Endothelial cell of umbilical vein (primary cell): Measurements from ENCODE around the gene PARD3B. TPM values are rescaled to one million over a fixed set of nuclear protein-coding genes. Genes with fewer than 3 reads are reported as not detected.

Experiments used
- BruUV-seq: library from RNA; stranded (reverse); fragments of 400-500 nt; replicated peaks from 2 replicates; lab custom pipeline; 2021; lab: Mats Ljungman, UMichigan
- CTCF ChIA-PET: fragments of 300-600, 350-600 bp; sonication (Branson Sonifier 250); formaldehyde crosslinking; loops from one replicate; lab custom pipeline; 2021; ENCODE audit warnings: antibody characterized with exemption, inconsistent platforms; lab: Charles Lee
- POLR2A ChIA-PET: fragments of 300-600, 350-600 bp; sonication (Branson Sonifier 250); formaldehyde crosslinking; loops from one replicate; lab custom pipeline; 2021; ENCODE audit warnings: antibody characterized with exemption, inconsistent platforms; lab: Charles Lee
- DNase-seq: peaks from one replicate; pipeline ENCODE4 v3.0.0-alpha.2; 2011; ENCODE audit warnings: low read depth, low spot score
- FAIRE-seq: peaks from 2 replicates; lab custom pipeline; 2011; peaks lifted over from hg19 to GRCh38; lab: Jason Lieb, UNC
- H2AFZ ChIP-seq: 2 replicates; pipeline ENCODE4 v1.6.0; 2012; ENCODE audit warnings: low read depth, low read length, control low read depth, inconsistent platforms
- H3K27ac ChIP-seq: 2 replicates; pipeline ENCODE4 v1.5.1; 2011; ENCODE audit warnings: low read depth, mild to moderate bottlenecking, control low read depth, low read length, moderate library complexity; ENCODE audit not compliant: insufficient read depth
- H3K27me3 ChIP-seq, 2 experiments: 2 replicates each; pipeline versions ENCODE4 v1.6.0 to v1.6.1; 2011; ENCODE audit warnings: low read length in 2 of 2, mixed read lengths in 1 of 2; ENCODE audit not compliant: control insufficient read depth in 2 of 2, insufficient read depth in 2 of 2
- H3K36me3 ChIP-seq, 2 experiments: 2 replicates in 1 of 2; 3 replicates in 1 of 2; pipeline ENCODE4 v1.5.1; 2011; ENCODE audit warnings: low read length in 2 of 2, mild to moderate bottlenecking in 1 of 2, moderate library complexity in 1 of 2; ENCODE audit not compliant: control insufficient read depth in 2 of 2, insufficient read depth in 2 of 2; ENCODE audit errors: extremely low read depth in 1 of 2
- H3K4me1 ChIP-seq: 3 replicates; pipeline ENCODE4 v1.5.1; 2011; ENCODE audit warnings: mild to moderate bottlenecking, low read length; ENCODE audit not compliant: control insufficient read depth, insufficient read depth; ENCODE audit errors: extremely low read depth
- H3K4me2 ChIP-seq: 2 replicates; pipeline ENCODE4 v1.6.1; 2011; ENCODE audit warnings: low read length, control low read depth, mixed read lengths; ENCODE audit not compliant: insufficient read depth
- H3K4me3 ChIP-seq, 3 experiments: fragments of 200-600 bp in 1 of 3; sonication (generic), shearing (Covaris generic) in 1 of 3; replicated peaks in 1 of 3; 2 replicates each; pipeline ENCODE4 v1.5.1; 2011 to 2016; ENCODE audit warnings: control low read depth in 3 of 3, low read length in 3 of 3, mild to moderate bottlenecking in 2 of 3, inconsistent platforms in 1 of 3, low read depth in 1 of 3, moderate library complexity in 1 of 3; ENCODE audit not compliant: insufficient read depth in 1 of 3
- H3K79me2 ChIP-seq: 2 replicates; pipeline ENCODE4 v1.6.0; 2012; ENCODE audit warnings: low read length, inconsistent platforms; ENCODE audit not compliant: control insufficient read depth, insufficient read depth
- H3K9ac ChIP-seq: replicated peaks from 2 replicates; pipeline ENCODE3; 2011; ENCODE audit warnings: low read length, control low read depth; ENCODE audit not compliant: insufficient read depth; ENCODE audit errors: extremely low read depth
- H3K9me1 ChIP-seq: replicated peaks from 3 replicates; pipeline ENCODE4 v1.6.0; 2011; ENCODE audit warnings: mild to moderate bottlenecking, low read length; ENCODE audit not compliant: control insufficient read depth, insufficient read depth; ENCODE audit errors: extremely low read depth
- H3K9me3 ChIP-seq: replicated peaks from 2 replicates; pipeline ENCODE4 v1.5.1; 2012; ENCODE audit warnings: low read length, inconsistent platforms; ENCODE audit not compliant: control insufficient read depth, insufficient read depth
- H4K20me1 ChIP-seq: replicated peaks from 2 replicates; pipeline ENCODE3; 2011; ENCODE audit warnings: mild to moderate bottlenecking, low read length; ENCODE audit not compliant: control insufficient read depth, insufficient read depth; ENCODE audit errors: extremely low read depth
- EZH2 ChIP-seq: IDR thresholded peaks from 2 replicates; pipeline ENCODE4 v1.6.1; 2012; ENCODE audit warnings: borderline replicate concordance, low read depth, mild to moderate bottlenecking, moderate library complexity, low read length, inconsistent platforms; ENCODE audit not compliant: severe bottlenecking
- FOS ChIP-seq: IDR thresholded peaks from 2 replicates; pipeline ENCODE4 v1.6.1; 2011; ENCODE audit warnings: mild to moderate bottlenecking, low read length, moderate library complexity, borderline replicate concordance; ENCODE audit not compliant: insufficient read depth
- GATA2 ChIP-seq: IDR thresholded peaks from 2 replicates; pipeline ENCODE4 v1.7.0; 2011; ENCODE audit warnings: low read depth, mild to moderate bottlenecking, moderate library complexity, mixed read lengths, low read length; ENCODE audit not compliant: insufficient read length, insufficient read depth
- JUN ChIP-seq: IDR thresholded peaks from 2 replicates; pipeline ENCODE4 v1.6.1; 2011; ENCODE audit warnings: borderline replicate concordance, low read depth; ENCODE audit not compliant: insufficient read length, insufficient read depth
- MYC ChIP-seq: IDR thresholded peaks from one replicate; pipeline ENCODE4 v1.6.1; 2011; ENCODE audit warnings: mild to moderate bottlenecking, low read depth, low read length
- POLR2A ChIP-seq: IDR thresholded peaks from 2 replicates; pipeline ENCODE4 v1.6.1; 2012; ENCODE audit warnings: low read depth, mild to moderate bottlenecking, control low read depth, low read length
- POLR2AphosphoS5 ChIP-seq: IDR thresholded peaks from 2 replicates; pipeline ENCODE4 v1.6.1; 2012; ENCODE audit warnings: low read depth, mild to moderate bottlenecking, control low read depth, low read length, moderate library complexity; ENCODE audit not compliant: insufficient read depth
- dilution Hi-C: fragments of 300-500 bp; cut with MboI; formaldehyde crosslinking; loops from one replicate; pipeline ENCODE4 v1.15.0; 2019; ENCODE audit warnings: low sequenced_read_pairs; ENCODE audit not compliant: extremely low pct_ligation_motif_present
- intact Hi-C: fragments of 100-400 bp; cut with micrococcal nuclease; formaldehyde crosslinking; loops from one replicate; pipeline ENCODE4 v1.10.0; 2022
- polyA plus RNA-seq, 4 experiments: library from polyadenylated mRNA; depleted of rRNA in 3 of 4; stranded (reverse) in 3 of 4; unstranded in 1 of 4; fragments of >200 nt; gene quantifications; 2 replicates each; pipeline versions ENCODE4 v1.2.1 to v1.2.3, GENCODE V29; 2011 to 2012; ENCODE audit warnings: missing spikeins in 1 of 4
- total RNA-seq: library from RNA; stranded (reverse); gene quantifications from 2 replicates; pipeline ENCODE4 v1.2.3, GENCODE V29; 2021
- TF ChIP-seq, protein P1 (sequence below), 2 donors: IDR thresholded peaks; 1 replicate in 1 of 2; 2 replicates in 1 of 2; pipeline ENCODE4 v1.5.1; 2011; ENCODE audit warnings: low read length in 2 of 2, mild to moderate bottlenecking in 2 of 2, moderate library complexity in 2 of 2, control low read depth in 1 of 2, inconsistent platforms in 1 of 2, low read depth in 1 of 2; ENCODE audit not compliant: insufficient read depth in 1 of 2; ENCODE audit errors: extremely low read depth in 1 of 2
- TF ChIP-seq, protein P2 (sequence below): IDR thresholded peaks from 2 replicates; pipeline ENCODE4 v1.6.1; 2011; ENCODE audit not compliant: insufficient read depth, insufficient read length

The PARD3B gene
- total and polyA plus RNA-seq, 2 donors (not counting 3 experiments of a cell fraction or from before 2014, with no cell fraction given): 2.2 to 30.9 TPM

DNA sequence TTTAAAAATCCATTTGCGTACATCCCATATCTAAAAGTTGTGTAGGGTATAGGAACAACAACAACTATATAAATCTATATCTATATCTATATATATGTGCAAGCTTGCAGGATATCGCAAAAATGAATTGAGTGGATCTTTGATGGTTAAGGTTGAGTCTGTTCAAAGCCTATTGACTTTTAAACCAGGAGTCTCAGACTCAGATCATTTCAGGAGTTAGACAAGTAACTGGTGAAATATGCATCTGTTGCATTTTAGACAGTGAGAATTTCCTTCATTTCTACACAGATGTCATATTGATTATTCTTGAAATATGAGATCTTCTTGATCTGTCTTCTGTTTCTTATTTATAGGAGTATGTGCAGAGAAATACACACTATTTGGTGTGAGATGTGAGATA lies 66.5 kb downstream of the PARD3B start:
- H3K27me3 ChIP-seq: no peaks in the 10 kb centered on the region
- intact Hi-C loops (no loop called here), dilution Hi-C loops (no loop called here)
- no peak overlapping the region for H3K4me2 ChIP-seq
- no peak for TF ChIP-seq EZH2
- TF ChIP-seq, protein P1, sequence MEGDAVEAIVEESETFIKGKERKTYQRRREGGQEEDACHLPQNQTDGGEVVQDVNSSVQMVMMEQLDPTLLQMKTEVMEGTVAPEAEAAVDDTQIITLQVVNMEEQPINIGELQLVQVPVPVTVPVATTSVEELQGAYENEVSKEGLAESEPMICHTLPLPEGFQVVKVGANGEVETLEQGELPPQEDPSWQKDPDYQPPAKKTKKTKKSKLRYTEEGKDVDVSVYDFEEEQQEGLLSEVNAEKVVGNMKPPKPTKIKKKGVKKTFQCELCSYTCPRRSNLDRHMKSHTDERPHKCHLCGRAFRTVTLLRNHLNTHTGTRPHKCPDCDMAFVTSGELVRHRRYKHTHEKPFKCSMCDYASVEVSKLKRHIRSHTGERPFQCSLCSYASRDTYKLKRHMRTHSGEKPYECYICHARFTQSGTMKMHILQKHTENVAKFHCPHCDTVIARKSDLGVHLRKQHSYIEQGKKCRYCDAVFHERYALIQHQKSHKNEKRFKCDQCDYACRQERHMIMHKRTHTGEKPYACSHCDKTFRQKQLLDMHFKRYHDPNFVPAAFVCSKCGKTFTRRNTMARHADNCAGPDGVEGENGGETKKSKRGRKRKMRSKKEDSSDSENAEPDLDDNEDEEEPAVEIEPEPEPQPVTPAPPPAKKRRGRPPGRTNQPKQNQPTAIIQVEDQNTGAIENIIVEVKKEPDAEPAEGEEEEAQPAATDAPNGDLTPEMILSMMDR (IDR thresholded peaks at IDR 0.05; ENCODE audit: extremely low read depth in 1 of 2, insufficient read depth in 1 of 2, low read depth in 1 of 2, low read length in 2 of 2): no peak
- no peak for TF ChIP-seq MYC
- no peak for TF ChIP-seq JUN
- H4K20me1 ChIP-seq: no peaks in the 10 kb centered on the region
- H3K4me1 ChIP-seq: peaks cover 7% of the 10 kb centered on the region
- no peak overlapping the region for H3K4me3 ChIP-seq
- DNase-seq: no peak
- H3K27ac ChIP-seq: no peak overlapping the region
- no TSS peak for BruUV-seq
- H3K9ac ChIP-seq: no peak overlapping the region
- no peaks in the 10 kb centered on the region for H3K9me3 ChIP-seq
- no peaks in the 10 kb centered on the region for H3K36me3 ChIP-seq
- ChIA-PET CTCF (no interaction called here), POLR2A (no interaction called here)
- H3K79me2 ChIP-seq: no peaks in the 10 kb centered on the region
- no peaks in the 10 kb centered on the region for H3K9me1 ChIP-seq
- no peak for FAIRE-seq
- H2AFZ ChIP-seq: no peak overlapping the region

DNA sequence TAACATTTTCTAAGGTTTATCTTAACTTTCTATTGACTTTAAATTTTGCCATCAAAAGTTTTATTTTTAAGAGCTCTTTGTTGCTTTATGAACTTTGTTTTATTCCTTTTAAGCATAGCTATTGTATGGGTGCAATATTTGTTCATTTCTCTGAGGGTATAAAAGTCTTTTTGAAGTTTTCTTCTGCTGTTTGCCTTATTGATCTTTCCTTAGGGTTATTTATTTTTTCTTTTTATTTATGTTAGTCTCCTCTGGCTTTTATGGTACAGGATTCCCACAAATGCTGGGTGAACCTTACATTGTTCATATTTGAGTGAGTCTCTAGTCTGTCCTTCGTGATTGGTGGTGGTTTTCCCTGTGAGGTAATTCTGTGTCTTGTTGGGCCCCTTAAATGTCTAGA lies 68.4 kb downstream of the PARD3B start:
- Histone ChIP-seq H4K20me1 (no peaks in the 10 kb centered on the region), H3K79me2 (no peaks in the 10 kb centered on the region), H3K9ac (no peak overlapping the region), H3K27ac (no peak overlapping the region), H3K4me3 (no peak overlapping the region), H3K27me3 (no peaks in the 10 kb centered on the region), H3K4me2 (no peak overlapping the region), H2AFZ (no peak overlapping the region), H3K36me3 (no peaks in the 10 kb centered on the region), H3K4me1 (peaks cover 7% of the 10 kb centered on the region), H3K9me1 (no peaks in the 10 kb centered on the region), H3K9me3 (no peaks in the 10 kb centered on the region)
- dilution Hi-C loops (no loop called here), intact Hi-C loops (no loop called here)
- CTCF ChIA-PET: interaction anchor here (1.2 to 1.3 kb wide), 2 partner anchors 79 to 1312 kb away, joined by 3 read pairs; no protein-coding TSS in a partner anchor
- FAIRE-seq (no peak), DNase-seq (no peak)
- TF ChIP-seq MYC: no peak
- TF ChIP-seq, protein P2, sequence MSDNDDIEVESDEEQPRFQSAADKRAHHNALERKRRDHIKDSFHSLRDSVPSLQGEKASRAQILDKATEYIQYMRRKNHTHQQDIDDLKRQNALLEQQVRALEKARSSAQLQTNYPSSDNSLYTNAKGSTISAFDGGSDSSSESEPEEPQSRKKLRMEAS: no peak
- no peak for TF ChIP-seq FOS
- no peak for TF ChIP-seq EZH2
- TF ChIP-seq, protein P1 (IDR thresholded peaks at IDR 0.05; ENCODE audit: extremely low read depth in 1 of 2, insufficient read depth in 1 of 2, low read depth in 1 of 2, low read length in 2 of 2): no peak
- TF ChIP-seq GATA2: no peak
- no peak for TF ChIP-seq POLR2A
- TF ChIP-seq JUN: no peak
- TF ChIP-seq POLR2AphosphoS5: no peak
- POLR2A ChIA-PET: no interaction called here
- no TSS peak for BruUV-seq
